GM18526 (cell line): ENCODE results near the gene CACNA1A.
A peak's percentile ranks its signal among the peaks of the same experiment; 100 is the strongest.

Experiments used
- POLR2A ChIP-seq: IDR thresholded peaks from 3 replicates; pipeline ENCODE4 v1.6.1; 2011; ENCODE audit not compliant: insufficient read length; ENCODE audit errors: extremely low read depth

CACNA1A gene

GRCh38 chr19:13225973-13226865 lies 280.1 kb downstream of the CACNA1A start:
- TF ChIP-seq POLR2A = no peak

GRCh38 chr19:13225085-13225484 lies 281.2 kb downstream of the CACNA1A start:
- TF ChIP-seq POLR2A = no peak

- no peak for TF ChIP-seq POLR2A
These were observed 285.4 kb downstream of the CACNA1A start for GRCh38 chr19:13220847-13221246.

GRCh38 chr19:13215572-13216380 lies 290.5 kb downstream of the CACNA1A start:
- no peak for TF ChIP-seq POLR2A

GRCh38 chr19:13214036-13214730 lies 292.1 kb downstream of the CACNA1A start:
- no peak for TF ChIP-seq POLR2A

- TF ChIP-seq POLR2A = no peak
These were observed 293.4 kb downstream of the CACNA1A start for GRCh38 chr19:13212759-13213330.

- TF ChIP-seq POLR2A = no peak
These were observed 294.6 kb downstream of the CACNA1A start for GRCh38 chr19:13211426-13212308.

- TF ChIP-seq POLR2A = no peak
These were observed 295.3 kb downstream of the CACNA1A start for GRCh38 chr19:13210941-13211340.

- no peak for TF ChIP-seq POLR2A
These were observed 295.9 kb downstream of the CACNA1A start for GRCh38 chr19:13210339-13210775.

- TF ChIP-seq POLR2A = peak; percentile 26
These were observed 296.6 kb downstream of the CACNA1A start for GRCh38 chr19:13209484-13210338.

GRCh38 chr19:13208672-13209483 lies 297.4 kb downstream of the CACNA1A start:
- TF ChIP-seq POLR2A = peak; percentile 45

- TF ChIP-seq POLR2A = no peak
These were observed 298.2 kb downstream of the CACNA1A start for GRCh38 chr19:13207846-13208671.
